Left cardiac atrium (tissue), 4 donors: ENCODE data around the gene MVB12B. TPM values are rescaled to one million over a fixed set of nuclear protein-coding genes. Genes with fewer than 3 reads are reported as not detected.

ENCODE experiments used
- ATAC-seq, 2 donors: fragments of 200-7000 bp; cut with Tn5 transposase; one replicate each; pipeline ENCODE4 v1.9.1; 2020; ENCODE audit warnings: mild to moderate bottlenecking in 2 of 2, moderate library complexity in 2 of 2
- DNase-seq: peaks from one replicate; pipeline ENCODE4 v3.0.0-alpha.2; 2020
- intact Hi-C, 2 donors: fragments of 100-400 bp; cut with DNase I; formaldehyde crosslinking; loops; one replicate each; pipeline versions ENCODE4 v1.14.1 to v1.15.1; 2022 to 2023
- total RNA-seq, 2 donors: library from RNA; stranded (reverse); fragmentation: NEBNext Ultra II Directional; extraction: Animal tissue kit (Norgen Biotek cat#: 25700); gene quantifications; one replicate each; pipeline ENCODE4 v1.2.1, GENCODE V29; 2021
- donor health status: DM: no; HTN: yes; CAD: no.
- donor health status: DM: no; HTN: yes; CAD: no; lungs with severe emphysema.
- donor health status: DM: yes; HTN: yes; CAD: no.
- donor health status: Dilated cardiomyopathy.

MVB12B gene
- total RNA-seq, 2 donors from 2014 or later = 9.7 to 12.3 TPM

DNA sequence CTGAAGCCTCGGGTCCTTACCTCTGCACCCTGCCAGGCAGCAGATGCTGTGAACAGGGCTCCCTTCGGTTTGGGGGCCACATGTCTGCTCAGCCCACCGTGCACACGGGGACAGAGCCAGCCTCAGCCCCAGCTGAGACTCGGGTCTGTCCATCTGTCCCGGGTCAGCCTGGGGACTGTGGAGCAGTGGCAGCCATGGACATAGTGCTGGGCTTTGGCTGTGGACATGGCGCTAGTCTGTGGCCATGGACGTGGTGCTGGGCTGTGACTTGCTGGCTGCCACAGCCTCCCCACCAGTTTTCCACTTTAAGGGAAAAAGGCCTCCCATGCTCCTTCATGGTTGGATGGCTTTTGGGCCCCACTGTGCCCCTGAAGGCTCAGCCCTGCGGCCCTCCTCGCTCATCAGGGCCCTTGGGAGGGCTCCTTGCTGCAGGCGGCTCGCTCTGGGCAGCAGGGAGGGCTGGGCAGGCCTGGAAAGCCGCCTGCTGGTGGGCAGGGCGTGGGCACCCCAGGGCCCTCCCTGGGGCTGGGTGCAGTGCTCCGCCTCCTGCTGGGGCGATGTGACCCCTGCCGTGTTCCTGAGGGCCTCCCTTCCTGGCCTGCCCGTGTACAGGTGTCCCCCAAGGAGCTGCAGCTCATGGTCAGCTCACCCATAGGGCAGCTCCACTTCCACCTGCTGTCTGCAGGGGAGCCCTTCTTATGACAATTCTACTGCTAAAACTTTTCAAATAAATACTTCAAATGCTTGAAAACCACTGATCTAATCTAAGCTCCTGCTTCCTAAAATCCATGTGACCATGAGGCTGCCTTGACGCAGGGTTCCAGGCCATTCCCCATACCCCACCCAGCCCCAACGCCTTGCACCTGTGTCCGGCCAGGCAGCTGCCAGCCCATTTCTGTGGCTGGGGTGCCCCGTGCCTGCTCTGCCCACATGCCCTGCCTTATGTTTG lies 175.0 kb downstream of the MVB12B start:
- no peak for DNase-seq
- intact Hi-C loops = loop anchor here (1.0 to 5.0 kb wide), 2 partner anchors 56 to 61 kb away; no protein-coding TSS in a partner anchor
- ATAC-seq = no peak

DNA sequence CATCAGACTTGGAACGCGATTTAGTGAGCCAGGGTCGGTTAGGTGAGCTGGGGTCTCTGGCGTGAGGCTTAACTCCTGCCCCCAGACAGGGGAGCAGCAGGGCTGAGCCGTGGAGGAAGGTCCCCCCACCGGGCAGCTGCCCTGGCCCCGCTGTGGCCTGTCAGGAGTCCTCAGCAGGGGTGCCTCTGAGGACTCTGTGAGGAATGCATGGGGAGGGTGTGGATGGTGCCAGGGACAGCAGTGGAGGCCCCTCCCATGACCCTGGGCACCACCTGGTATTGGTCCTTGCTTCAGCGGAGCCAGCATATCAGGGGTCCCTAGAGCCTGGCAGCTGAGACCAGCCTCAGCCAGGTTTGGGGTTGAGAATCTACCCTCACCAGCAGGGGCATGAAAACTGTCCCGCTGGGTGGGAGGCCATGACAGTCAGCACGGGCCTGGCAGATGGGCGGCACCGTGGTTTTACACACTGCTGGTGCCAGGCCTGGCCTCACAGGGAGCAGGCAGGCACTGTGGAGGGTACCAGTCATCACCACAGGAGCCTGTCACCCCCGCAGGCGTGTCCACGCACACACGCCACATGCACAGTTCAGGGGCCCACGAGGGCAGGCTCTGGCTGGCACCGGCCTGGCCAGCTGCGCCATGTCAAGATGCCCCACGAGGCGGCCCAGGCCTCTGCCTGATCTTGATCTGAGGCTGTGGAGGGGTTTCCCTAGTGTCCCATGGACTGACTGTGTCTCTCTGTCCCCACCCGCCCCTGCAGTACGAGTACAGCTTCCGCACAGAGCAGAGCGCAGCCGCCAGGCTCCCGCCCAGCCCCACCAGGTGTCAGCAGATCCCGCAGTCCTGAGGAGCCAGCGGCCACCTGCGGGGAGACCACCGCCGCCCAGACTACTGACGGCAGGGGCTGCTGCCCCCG lies 176.0 kb downstream of the MVB12B start:
- no peak for ATAC-seq
- no peak for DNase-seq
- intact Hi-C loops = loop anchor here in 1 of 2 donors (5.0 kb wide), 1 partner anchor 60 kb away; no protein-coding TSS in a partner anchor

DNA sequence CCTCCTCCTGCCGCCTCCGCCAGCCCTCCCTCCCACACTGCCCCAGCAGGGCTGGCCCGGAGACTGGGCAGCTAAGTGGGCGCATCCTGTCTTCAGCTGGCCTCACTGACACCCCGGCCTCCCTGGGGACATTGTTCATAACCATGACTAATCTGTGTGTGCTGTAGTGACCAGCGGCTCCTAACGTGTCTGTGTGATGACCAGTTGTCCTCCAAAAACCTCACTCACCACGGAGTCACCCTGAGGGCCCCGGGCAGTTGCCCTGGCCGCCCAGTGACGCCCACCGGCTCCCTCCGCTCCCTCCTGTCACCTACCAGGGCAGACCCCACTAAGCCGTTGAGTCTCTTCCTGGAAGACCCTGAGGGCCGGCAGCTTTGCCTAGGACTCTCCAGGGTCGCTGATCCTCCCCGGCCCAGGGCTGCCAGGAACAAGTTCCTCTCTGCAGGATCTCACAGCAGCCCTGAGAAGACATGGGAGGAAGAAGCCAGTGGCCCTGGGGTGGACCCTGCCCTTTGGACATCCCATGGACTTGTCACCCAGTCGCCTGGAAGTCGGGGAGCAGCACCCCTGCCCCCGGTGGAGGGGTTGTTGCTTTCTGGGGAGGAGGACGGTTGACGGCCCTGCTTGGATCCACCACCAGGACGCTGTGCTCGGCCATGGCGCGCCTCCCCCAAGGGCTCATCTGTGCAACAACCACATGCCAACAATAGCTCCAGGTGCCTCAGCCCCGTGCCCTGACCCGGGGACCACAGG lies 176.9 kb downstream of the MVB12B start:
- ATAC-seq = no peak
- no peak for DNase-seq
- intact Hi-C loops = loop anchor here in 1 of 2 donors (5.0 kb wide), 1 partner anchor 59 kb away; no protein-coding TSS in a partner anchor

DNA sequence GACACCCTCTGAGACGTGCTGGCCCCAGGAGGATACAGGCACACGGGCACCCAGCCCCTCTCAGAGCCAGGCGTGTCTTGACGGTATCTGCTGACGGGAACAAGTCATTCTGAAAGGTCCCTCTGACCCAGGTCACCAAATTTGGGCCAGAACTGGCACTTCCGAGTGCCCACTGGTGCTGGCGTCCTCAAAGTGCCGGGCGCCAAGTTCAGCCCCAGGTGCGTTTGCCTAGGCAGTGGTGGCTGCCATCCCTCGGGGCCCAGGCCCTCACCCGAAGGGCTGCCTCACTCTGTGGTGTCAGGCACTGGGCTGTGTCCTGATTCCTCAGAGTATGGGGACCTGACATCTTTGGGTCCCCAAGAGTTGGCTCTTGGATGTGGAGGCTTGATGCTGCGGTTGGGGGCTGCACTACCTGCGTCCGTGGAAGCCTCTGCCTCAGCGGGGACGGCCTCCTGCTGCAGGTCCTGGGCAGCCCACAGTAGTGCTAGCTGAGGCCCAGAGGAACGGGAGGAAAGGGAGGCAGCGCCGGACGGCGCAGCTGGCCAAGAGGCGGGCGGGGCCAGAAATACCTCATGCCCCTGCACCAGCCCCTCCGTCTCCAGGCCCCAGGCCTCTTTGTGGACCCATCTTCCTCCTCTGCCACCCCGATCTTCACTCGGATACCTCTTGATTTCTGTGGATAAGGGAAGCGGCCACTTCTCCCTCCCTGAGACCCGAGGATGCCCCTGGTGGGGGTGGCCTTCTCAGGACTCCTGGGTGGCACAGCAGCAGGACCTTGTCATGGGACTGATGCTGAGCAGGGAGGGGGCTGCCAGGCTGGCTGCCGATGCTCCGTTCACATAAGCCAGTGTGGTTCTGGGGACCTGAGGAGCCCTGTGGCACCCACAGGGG lies 177.7 kb downstream of the MVB12B start:
- DNase-seq = no peak
- intact Hi-C loops = loop anchor here in 1 of 2 donors (5.0 kb wide), 1 partner anchor 58 kb away; no protein-coding TSS in a partner anchor
- no peak for ATAC-seq

DNA sequence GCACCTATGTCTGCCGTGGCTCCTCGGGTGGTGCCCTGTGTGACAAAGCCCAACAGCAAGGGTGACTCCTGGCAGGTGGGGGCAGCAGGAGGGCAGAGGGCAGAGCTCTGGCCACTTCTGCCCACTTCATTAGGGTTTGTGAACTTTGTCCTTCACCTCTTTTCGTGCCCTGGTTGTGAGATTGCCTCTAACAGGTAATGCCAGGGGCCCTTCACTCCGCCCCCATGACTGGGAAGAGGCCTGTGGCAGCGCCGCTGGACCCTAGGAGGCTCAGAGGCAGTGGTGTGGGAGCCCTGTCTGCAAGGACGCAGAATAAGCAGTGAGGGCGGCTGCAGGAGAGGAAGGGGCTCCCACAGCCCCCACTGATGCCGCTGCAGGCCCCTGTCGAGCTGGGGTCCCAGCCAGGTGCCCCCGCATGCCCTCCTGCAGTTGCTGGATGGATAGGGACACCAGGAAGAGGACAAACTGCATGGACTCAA lies 178.4 kb downstream of the MVB12B start:
- DNase-seq (no peak), ATAC-seq (no peak)
- intact Hi-C loops = loop anchor here in 1 of 2 donors (5.0 kb wide), 1 partner anchor 57 kb away; no protein-coding TSS in a partner anchor

DNA sequence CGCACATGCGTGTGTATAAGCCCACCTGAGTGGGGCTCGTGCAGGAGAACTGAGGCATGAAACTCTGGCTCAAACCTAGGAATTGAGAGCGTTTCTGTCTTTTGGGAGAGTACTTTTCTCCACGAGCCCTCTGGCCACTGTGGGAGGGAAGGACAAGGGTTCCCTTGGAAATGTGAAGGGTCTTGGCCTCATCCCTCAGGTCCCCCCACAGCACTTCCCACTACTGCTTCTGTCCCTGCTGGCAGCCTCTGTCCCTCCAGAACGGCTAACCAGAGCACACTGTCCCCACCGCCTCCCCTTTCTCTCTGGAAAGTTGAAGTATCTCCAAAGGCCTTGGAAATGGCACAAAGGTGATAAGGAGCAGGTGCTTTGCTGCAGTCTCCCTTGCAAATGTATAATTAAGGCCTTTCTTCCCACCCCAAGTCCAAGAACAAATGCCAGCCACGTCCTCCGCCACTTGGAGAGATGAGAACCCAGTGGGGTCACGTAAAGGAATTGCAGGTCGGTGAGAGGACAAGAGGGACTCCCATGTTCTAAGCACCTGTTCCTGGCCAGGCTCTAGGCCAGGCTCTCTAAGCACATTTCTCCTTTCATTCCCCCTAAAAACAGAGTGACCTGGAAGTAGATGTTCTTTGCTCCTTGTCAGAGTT lies 179.2 kb downstream of the MVB12B start:
- DNase-seq = no peak
- ATAC-seq = no peak

DNA sequence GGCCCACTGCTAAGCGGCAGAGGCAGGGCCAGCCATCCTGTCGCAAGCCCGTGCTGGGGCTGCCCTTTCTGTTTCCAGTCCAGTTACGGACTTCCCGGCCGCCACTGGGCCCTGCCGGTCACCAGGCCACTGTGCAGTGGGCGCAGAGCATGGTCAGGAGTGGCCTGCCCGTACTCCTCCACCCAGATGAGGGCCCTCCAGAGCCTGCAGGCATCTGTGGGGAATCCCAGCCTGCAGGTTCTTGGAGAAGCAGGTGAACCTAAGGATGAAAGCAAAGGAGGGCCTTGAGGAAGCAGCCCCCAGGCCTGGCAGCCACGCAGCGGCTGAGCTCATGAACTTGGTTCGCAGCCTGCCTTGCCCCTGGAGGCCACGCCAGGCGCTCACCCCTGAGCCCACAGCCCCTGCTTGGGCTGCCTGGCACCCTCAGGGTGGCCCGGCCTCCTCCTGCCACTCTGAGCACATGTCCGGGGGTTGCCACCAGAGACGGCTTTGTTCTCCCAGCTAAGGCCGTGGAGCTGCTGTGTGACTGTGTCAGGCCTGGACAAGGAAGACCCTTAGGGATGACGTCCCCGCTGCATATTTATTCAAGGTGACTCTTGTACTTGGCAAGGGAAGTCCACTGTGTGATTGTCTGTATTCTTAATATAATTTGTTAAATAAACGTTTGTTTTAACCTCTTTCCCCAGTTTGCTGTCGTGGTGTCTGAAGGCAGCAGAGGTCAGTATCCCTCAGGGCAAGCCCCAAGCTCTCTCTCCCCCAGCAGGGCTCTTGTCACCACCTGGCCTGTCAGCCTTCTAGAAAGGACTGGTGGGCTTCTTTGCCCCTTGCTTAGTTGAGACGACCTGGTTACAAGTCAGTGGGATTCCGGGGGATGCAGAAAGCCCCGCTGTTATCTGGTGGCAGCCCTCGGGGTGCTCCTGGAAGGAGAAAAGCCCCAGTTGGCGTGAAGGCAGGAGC lies 180.0 kb downstream of the MVB12B start:
- no peak for DNase-seq
- intact Hi-C loops = no loop called here
- no peak for ATAC-seq

More for the DNA sequence above, 179.2 kb downstream of the MVB12B start:
- intact Hi-C loops = no loop called here

DNA sequence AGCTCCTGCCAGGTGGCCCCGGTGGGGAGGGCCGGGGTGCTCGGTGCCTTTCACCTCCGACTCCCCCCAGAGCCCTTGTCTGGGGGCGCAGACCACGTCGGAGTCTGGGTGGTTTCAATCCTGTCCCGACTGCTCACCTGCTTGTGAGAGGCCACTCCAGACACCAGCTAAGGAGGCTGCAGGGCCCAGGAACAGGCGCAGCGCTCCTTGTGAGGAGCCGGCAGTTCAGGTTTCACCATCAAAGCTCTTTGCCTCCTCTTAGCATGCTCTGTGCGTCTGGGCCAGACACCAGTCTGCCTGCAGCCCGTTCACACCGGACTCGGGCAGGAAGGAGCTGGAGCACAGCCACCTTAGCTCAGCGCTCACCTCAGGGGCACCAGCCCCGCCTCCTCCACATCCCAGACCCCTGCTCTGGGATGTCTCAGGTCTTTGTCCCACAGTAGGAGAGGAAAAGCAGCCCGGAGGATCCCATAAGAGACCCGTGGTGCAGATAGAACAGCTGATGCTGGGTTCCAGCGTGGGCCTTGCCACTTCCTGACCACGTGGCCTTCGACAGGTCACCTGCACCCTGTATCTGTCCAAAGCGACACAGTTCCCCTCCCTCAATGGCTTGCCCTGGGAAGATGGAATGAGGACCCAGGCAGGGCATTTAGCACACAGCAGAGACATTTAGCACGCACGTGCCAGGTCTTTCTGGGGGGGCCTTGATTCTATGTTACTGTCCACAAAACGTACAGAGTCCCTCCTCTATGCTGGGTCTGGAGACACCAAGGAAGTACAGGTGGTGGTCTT lies 180.9 kb downstream of the MVB12B start:
- intact Hi-C loops = no loop called here
- DNase-seq (no peak), ATAC-seq (no peak)

DNA sequence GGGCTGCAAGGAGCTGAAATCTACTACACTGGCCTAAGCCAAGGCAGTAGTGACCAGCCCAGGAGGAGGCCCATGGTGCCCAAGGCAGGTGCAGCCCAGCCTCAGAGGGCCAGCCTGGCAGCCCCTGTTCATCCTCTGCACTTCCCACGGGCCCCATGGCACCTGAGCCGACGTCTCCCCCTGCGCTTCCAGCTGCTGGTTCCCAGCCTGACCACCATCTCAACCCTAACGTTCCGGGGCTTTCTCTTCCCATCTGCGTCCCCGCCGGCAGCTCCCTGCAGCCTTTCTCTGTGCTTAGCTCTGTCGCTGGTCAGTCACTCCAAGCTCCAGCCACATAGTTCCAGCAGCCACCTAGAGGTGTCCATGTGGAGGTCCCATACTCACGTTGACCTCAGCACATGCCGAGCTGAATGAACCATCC lies 181.6 kb downstream of the MVB12B start:
- DNase-seq (no peak), ATAC-seq (no peak)
- intact Hi-C loops = no loop called here

DNA sequence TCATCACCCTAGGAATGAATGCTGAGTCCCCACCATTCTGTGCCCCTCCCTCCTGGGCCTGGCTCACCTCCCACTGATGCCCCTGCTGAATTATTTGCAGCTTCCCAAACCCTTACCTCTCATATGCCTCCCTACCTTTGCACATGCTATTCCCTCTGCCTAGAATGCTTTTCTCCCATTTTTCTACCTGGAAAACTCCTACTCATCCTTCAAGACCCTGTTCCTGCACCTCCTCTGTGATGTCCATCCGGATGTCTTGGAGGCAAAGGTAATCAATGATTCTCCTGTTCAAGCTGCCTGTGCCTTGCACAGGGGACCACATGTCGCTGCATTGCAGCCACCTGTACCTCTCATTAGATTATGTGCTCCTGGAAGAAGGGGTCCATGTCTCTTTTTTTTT lies 182.3 kb downstream of the MVB12B start:
- DNase-seq (no peak), ATAC-seq (no peak)
- intact Hi-C loops = no loop called here

DNA sequence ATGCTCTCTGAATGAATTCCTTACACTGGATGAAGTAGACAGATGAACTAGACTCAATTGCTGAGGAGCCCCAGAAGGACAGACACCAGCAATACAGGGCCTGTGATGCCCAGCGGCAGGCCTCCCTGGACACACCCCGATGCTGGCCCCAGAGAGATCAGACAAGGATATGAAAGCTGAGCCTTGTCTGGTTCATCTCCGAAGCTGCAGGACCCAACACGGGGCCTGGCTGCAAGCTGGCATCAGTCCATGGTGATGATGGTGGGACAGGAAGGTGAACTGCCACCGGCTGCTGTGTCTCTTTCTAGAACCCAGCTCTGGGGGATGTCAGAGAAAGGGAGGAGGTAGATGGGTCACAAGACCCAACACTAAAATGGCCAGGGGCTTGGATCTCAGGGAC lies 183.1 kb downstream of the MVB12B start:
- intact Hi-C loops = no loop called here
- DNase-seq = no peak
- ATAC-seq = no peak

DNA sequence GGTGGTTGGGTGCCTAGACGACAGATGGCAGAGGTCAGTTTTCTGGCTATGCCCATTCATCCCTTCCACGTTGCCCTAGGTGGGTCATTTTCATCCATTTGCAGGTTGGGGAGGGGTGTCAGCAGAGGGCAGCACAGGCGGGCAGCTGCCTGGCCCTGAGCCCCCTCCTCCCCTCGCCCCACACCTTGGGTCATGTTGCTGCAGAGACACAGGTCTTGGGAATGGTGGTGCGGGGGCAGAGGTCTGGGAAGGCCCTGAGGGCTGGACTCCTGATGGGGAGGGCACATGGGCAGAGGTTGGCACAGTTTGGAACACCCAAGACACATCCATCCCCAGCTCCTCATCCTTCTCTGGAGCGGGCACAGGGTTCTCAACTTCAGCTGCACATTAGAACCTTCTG lies 183.9 kb downstream of the MVB12B start:
- ATAC-seq (no peak), DNase-seq (no peak)
- intact Hi-C loops = no loop called here

DNA sequence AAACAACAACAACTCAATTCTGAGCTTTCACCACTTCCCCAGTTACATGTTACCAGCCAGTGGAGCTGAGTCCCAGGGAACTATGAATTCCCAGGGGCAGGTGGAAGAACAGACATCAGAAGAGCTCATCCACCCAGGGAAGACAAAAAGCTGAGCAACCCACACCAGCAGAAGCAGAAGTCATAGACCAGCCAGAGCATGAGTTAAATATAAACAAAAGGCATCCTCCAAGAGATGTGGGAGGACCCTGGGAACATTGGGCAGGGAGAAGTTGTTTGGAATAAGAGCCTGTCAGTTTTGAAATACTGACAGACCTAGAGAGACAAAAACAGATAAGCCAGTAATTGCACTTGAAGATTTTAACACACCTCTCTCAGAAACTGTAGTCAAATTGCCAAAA lies 184.8 kb downstream of the MVB12B start:
- no peak for ATAC-seq
- no peak for DNase-seq
- intact Hi-C loops = no loop called here

DNA sequence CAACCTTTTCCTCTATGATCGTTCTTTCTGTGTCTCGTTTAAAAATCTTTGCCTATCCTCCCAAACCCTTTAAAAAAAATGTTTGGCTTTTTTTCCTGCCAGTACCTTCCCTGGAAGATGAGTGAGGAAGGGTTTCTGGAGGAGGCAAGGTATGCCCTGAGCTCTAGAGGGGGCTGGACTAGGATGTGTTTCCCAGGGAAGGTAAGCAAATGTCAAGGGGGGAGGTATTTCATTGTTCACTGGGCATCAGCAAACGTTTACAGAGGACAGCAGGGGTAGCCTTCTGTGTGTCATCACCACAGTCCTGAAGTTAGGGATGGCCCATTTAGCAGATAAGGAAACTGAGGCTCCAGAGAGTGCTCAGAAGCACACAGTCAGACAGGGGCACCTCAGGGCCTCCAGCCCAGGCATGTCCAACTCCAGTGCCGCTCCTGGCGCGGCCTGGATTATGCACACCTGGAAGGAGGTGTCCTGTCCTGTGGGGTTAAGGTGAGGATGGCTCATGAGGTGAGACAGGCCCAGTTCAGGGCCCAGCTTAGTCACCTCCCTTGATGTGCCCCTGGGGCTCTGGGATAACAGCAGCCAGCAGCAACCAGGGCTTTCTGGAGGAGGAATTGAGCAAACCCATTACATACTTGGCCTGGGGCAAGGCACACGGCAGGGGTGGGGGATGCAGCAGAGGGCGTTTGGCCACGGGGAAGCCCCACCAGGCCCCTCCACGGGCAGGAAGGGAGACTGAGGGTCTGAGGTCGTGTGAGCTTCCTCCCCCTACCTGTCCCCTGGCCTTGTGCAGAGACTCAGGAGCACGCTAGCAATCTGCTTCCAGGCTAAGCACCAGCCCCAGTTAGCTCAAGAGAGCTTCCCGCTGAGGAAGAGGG lies 186.8 kb downstream of the MVB12B start:
- no peak for ATAC-seq
- no peak for DNase-seq
- intact Hi-C loops = no loop called here
